GM23338 (cell line): Measurements from ENCODE around the gene STK16. TPM values are rescaled to one million over a fixed set of nuclear protein-coding genes. Genes with fewer than 3 reads are reported as not detected.

ENCODE experiments used
- ATAC-seq: fragments of 200-7000 bp; cut with Tn5 transposase; 3 replicates; pipeline ENCODE4 v1.9.1; 2020
- DNase-seq: peaks from one replicate; pipeline ENCODE4 v3.0.0-alpha.2; 2015; ENCODE audit warnings: low spot score
- H2AFZ ChIP-seq: fragments of 200-600 bp; sonication (generic); 2 replicates; pipeline ENCODE4 v1.8.0; 2016; ENCODE audit warnings: antibody characterized with exemption, mild to moderate bottlenecking, moderate library complexity
- H3F3A ChIP-seq: fragments of 200-600 bp; sonication (generic); replicated peaks from 2 replicates; pipeline ENCODE4 v1.8.0; 2017; ENCODE audit warnings: antibody characterized with exemption, mixed run types, low read depth
- H3K27ac ChIP-seq: fragments of 200-600 bp; sonication (generic); 2 replicates; pipeline ENCODE4 v1.6.1; 2016; ENCODE audit warnings: low read depth
- H3K27me3 ChIP-seq: fragments of 200-600 bp; sonication (generic); 2 replicates; pipeline ENCODE4 v1.8.0; 2016; ENCODE audit warnings: mild to moderate bottlenecking, mixed run types, moderate library complexity; ENCODE audit not compliant: insufficient read depth
- H3K36me3 ChIP-seq: fragments of 200-600 bp; sonication (generic); 2 replicates; pipeline ENCODE4 v1.8.0; 2016; ENCODE audit warnings: mild to moderate bottlenecking; ENCODE audit not compliant: insufficient read depth
- H3K4me1 ChIP-seq: fragments of 200-600 bp; sonication (generic); 2 replicates; pipeline ENCODE4 v1.8.0; 2016; ENCODE audit warnings: mild to moderate bottlenecking, moderate library complexity; ENCODE audit not compliant: insufficient read depth
- H3K4me2 ChIP-seq: fragments of 200-600 bp; sonication (generic); 2 replicates; pipeline ENCODE4 v1.7.1; 2017; ENCODE audit warnings: mixed run types
- H3K4me3 ChIP-seq: fragments of 200-600 bp; sonication (generic); 2 replicates; pipeline ENCODE4 v1.6.1; 2016; ENCODE audit warnings: mixed run types
- H3K79me2 ChIP-seq: fragments of 200-600 bp; sonication (generic); replicated peaks from 2 replicates; pipeline ENCODE4 v1.8.0; 2017; ENCODE audit warnings: mild to moderate bottlenecking; ENCODE audit not compliant: insufficient read depth
- H3K9me2 ChIP-seq: fragments of 200-600 bp; sonication (generic); 2 replicates; pipeline ENCODE4 v1.8.0; 2017; ENCODE audit not compliant: insufficient read depth
- H4K20me1 ChIP-seq: fragments of 200-600 bp; sonication (generic); replicated peaks from 2 replicates; pipeline ENCODE4 v1.8.0; 2017; ENCODE audit warnings: mild to moderate bottlenecking; ENCODE audit not compliant: insufficient read depth
- H3K27ac Mint-ChIP-seq: 2 replicates; pipeline ENCODE4 v1.8.0; 2020; ENCODE audit warnings: inconsistent platforms, mild to moderate bottlenecking, moderate library complexity, mixed read lengths
- H3K27me3 Mint-ChIP-seq: 3 replicates; pipeline ENCODE4 v1.8.0; 2022; ENCODE audit warnings: low read depth, mild to moderate bottlenecking, moderate library complexity, mixed read lengths, inconsistent platforms; ENCODE audit not compliant: insufficient read depth, poor library complexity
- H3K36me3 Mint-ChIP-seq: 3 replicates; pipeline ENCODE4 v1.8.0; 2021; ENCODE audit warnings: low read depth, mild to moderate bottlenecking, inconsistent platforms, moderate library complexity, mixed read lengths
- H3K4me1 Mint-ChIP-seq: 3 replicates; pipeline ENCODE4 v1.8.0; 2020; ENCODE audit warnings: mild to moderate bottlenecking, inconsistent platforms, mixed read lengths
- H3K4me3 Mint-ChIP-seq: 3 replicates; pipeline ENCODE4 v1.8.0; 2021; ENCODE audit warnings: moderate library complexity, mild to moderate bottlenecking, inconsistent platforms, mixed read lengths
- H3K9me3 Mint-ChIP-seq: 3 replicates; pipeline ENCODE4 v1.8.0; 2020; ENCODE audit warnings: moderate library complexity, mild to moderate bottlenecking, inconsistent platforms, mixed read lengths
- CREB1 ChIP-seq: fragments of 250-450 bp; sonication (Bioruptor Pico); IDR thresholded peaks from 2 replicates; pipeline ENCODE4 v1.5.0; 2020; ENCODE audit warnings: low read depth, mild to moderate bottlenecking, moderate library complexity
- CTCF ChIP-seq, 2 experiments: fragments of 200-600 bp in 1 of 2; sonication (generic) in 1 of 2; conservative IDR thresholded peaks; 2 replicates each; pipeline versions ENCODE4 v1.5.1 to v1.6.1; 2016 to 2017; ENCODE audit warnings: antibody characterized with exemption in 2 of 2, low read depth in 2 of 2, mild to moderate bottlenecking in 2 of 2, moderate library complexity in 1 of 2
- ETS1 ChIP-seq: IDR thresholded peaks from 2 replicates; pipeline ENCODE4 v1.6.1; 2016; ENCODE audit warnings: antibody characterized with exemption
- EZH2 ChIP-seq: fragments of 200-600 bp; sonication (generic); IDR thresholded peaks from one replicate; pipeline ENCODE4 v1.8.0; 2017; ENCODE audit warnings: antibody characterized with exemption, mild to moderate bottlenecking, low read depth; ENCODE audit not compliant: unreplicated experiment
- EZH2phosphoT487 ChIP-seq: fragments of 200-600 bp; sonication (generic); IDR thresholded peaks from one replicate; pipeline ENCODE4 v1.8.1; 2018; ENCODE audit warnings: antibody characterized with exemption; ENCODE audit not compliant: unreplicated experiment
- JUNB ChIP-seq: IDR thresholded peaks from one replicate; pipeline ENCODE4 v1.6.1; 2016; ENCODE audit warnings: antibody characterized with exemption; ENCODE audit not compliant: unreplicated experiment
- NANOG ChIP-seq: IDR thresholded peaks from 2 replicates; pipeline ENCODE4 v1.6.1; 2016; ENCODE audit warnings: antibody characterized with exemption, borderline replicate concordance
- POLR2AphosphoS5 ChIP-seq: IDR thresholded peaks from 2 replicates; pipeline ENCODE4 v1.6.1; 2016; ENCODE audit warnings: antibody characterized with exemption, low read depth
- REST ChIP-seq: IDR thresholded peaks from one replicate; pipeline ENCODE4 v1.6.1; 2018; ENCODE audit warnings: antibody characterized with exemption; ENCODE audit not compliant: unreplicated experiment
- STAT1 ChIP-seq: IDR thresholded peaks from one replicate; pipeline ENCODE4 v1.6.1; 2016; ENCODE audit warnings: antibody characterized with exemption; ENCODE audit not compliant: unreplicated experiment
- ZNF114 ChIP-seq: fragments of 250-450 bp; sonication (Bioruptor Pico); IDR thresholded peaks from 2 replicates; pipeline ENCODE4 v1.5.0; 2020; ENCODE audit warnings: mild to moderate bottlenecking, moderate library complexity
- ZNF331 ChIP-seq: fragments of 250-450 bp; sonication (Bioruptor Pico); IDR thresholded peaks from 2 replicates; pipeline ENCODE4 v1.5.0; 2020; ENCODE audit warnings: low read depth, mild to moderate bottlenecking, moderate library complexity
- polyA plus RNA-seq: library from polyadenylated mRNA; unstranded; fragments of >200 nt; fragmentation: Nextera tagmentation; extraction: Ambion mirVana; gene quantifications from 2 replicates; pipeline ENCODE4 v1.2.1, GENCODE V29; 2016
- total RNA-seq: library from RNA; depleted of rRNA; stranded (reverse); fragments of >200 nt; shearing (Covaris generic); gene quantifications from 2 replicates; pipeline ENCODE4 v1.2.3, GENCODE V29; 2014
- TF ChIP-seq, protein P1 (sequence below): fragments of 250-450 bp; sonication (Bioruptor Pico); IDR thresholded peaks from 2 replicates; pipeline ENCODE4 v1.5.0; 2020; ENCODE audit warnings: mild to moderate bottlenecking, moderate library complexity

Gene STK16
- total and polyA plus RNA-seq, 2 experiments from 2014 or later: 3.1 to 17.0 TPM

- Histone ChIP-seq H3F3A (no peaks in the 10 kb centered on the region), H3K27me3 (no peaks in the 10 kb centered on the region), H4K20me1 (no peaks in the 10 kb centered on the region), H2AFZ (no peak overlapping the region), H3K4me1 (peaks cover 8% of the 10 kb centered on the region), H3K4me3 (0 out of 2 replicates have a peak overlapping the region, but pooled peaks have one; percentile 83), H3K4me2 (peak overlapping the region; percentile 95; the same call in 1 of the 2 replicates), H3K36me3 (peaks cover 3% of the 10 kb centered on the region; the same call in 1 of the 2 replicates), H3K79me2 (0 out of 2 replicates have a peak, but pooled peaks cover 4% of the 10 kb centered on the region), H3K27ac (no peak overlapping the region), H3K9me2 (no peaks in the 10 kb centered on the region)
- Mint-ChIP-seq H3K4me3 (peak overlapping the region; percentile 96), H3K27me3 (peaks cover 10% of the 10 kb centered on the region), H3K27ac (no peak overlapping the region), H3K36me3 (peaks cover 40% of the 10 kb centered on the region), H3K4me1 (peaks cover 33% of the 10 kb centered on the region), H3K9me3 (no peaks in the 10 kb centered on the region)
- ATAC-seq (no peak), DNase-seq (no peak)
- no peak for TF ChIP-seq CREB1
- TF ChIP-seq EZH2: no peak
- no peak for TF ChIP-seq STAT1
- TF ChIP-seq JUNB: no peak
- no peak for TF ChIP-seq CTCF (conservative IDR thresholded peaks at IDR 0.05; ENCODE audit: low read depth in 2 of 2)
- no peak for TF ChIP-seq ETS1
- no peak for TF ChIP-seq NANOG
- no peak for TF ChIP-seq REST
- TF ChIP-seq, protein P1, sequence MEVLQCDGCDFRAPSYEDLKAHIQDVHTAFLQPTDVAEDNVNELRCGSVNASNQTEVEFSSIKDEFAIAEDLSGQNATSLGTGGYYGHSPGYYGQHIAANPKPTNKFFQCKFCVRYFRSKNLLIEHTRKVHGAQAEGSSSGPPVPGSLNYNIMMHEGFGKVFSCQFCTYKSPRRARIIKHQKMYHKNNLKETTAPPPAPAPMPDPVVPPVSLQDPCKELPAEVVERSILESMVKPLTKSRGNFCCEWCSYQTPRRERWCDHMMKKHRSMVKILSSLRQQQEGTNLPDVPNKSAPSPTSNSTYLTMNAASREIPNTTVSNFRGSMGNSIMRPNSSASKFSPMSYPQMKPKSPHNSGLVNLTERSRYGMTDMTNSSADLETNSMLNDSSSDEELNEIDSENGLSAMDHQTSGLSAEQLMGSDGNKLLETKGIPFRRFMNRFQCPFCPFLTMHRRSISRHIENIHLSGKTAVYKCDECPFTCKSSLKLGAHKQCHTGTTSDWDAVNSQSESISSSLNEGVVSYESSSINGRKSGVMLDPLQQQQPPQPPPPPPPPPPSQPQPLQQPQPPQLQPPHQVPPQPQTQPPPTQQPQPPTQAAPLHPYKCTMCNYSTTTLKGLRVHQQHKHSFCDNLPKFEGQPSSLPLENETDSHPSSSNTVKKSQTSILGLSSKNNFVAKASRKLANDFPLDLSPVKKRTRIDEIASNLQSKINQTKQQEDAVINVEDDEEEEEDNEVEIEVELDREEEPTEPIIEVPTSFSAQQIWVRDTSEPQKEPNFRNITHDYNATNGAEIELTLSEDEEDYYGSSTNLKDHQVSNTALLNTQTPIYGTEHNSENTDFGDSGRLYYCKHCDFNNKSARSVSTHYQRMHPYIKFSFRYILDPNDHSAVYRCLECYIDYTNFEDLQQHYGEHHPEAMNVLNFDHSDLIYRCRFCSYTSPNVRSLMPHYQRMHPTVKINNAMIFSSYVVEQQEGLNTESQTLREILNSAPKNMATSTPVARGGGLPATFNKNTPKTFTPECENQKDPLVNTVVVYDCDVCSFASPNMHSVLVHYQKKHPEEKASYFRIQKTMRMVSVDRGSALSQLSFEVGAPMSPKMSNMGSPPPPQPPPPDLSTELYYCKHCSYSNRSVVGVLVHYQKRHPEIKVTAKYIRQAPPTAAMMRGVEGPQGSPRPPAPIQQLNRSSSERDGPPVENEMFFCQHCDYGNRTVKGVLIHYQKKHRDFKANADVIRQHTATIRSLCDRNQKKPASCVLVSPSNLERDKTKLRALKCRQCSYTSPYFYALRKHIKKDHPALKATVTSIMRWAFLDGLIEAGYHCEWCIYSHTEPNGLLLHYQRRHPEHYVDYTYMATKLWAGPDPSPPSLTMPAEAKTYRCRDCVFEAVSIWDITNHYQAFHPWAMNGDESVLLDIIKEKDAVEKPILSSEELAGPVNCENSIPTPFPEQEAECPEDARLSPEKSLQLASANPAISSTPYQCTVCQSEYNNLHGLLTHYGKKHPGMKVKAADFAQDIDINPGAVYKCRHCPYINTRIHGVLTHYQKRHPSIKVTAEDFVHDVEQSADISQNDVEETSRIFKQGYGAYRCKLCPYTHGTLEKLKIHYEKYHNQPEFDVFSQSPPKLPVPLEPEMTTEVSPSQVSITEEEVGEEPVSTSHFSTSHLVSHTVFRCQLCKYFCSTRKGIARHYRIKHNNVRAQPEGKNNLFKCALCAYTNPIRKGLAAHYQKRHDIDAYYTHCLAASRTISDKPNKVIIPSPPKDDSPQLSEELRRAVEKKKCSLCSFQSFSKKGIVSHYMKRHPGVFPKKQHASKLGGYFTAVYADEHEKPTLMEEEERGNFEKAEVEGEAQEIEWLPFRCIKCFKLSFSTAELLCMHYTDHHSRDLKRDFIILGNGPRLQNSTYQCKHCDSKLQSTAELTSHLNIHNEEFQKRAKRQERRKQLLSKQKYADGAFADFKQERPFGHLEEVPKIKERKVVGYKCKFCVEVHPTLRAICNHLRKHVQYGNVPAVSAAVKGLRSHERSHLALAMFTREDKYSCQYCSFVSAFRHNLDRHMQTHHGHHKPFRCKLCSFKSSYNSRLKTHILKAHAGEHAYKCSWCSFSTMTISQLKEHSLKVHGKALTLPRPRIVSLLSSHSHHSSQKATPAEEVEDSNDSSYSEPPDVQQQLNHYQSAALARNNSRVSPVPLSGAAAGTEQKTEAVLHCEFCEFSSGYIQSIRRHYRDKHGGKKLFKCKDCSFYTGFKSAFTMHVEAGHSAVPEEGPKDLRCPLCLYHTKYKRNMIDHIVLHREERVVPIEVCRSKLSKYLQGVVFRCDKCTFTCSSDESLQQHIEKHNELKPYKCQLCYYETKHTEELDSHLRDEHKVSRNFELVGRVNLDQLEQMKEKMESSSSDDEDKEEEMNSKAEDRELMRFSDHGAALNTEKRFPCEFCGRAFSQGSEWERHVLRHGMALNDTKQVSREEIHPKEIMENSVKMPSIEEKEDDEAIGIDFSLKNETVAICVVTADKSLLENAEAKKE (CRISPR knock-in tag): no peak
- TF ChIP-seq ZNF331: no peak
- TF ChIP-seq ZNF114 (CRISPR knock-in tag): no peak
- TF ChIP-seq EZH2phosphoT487: no peak
- no peak for TF ChIP-seq POLR2AphosphoS5
Observed at GRCh38 chr2:219246559-219246958, 1.3 kb downstream of the STK16 start.
